ENCODE results near the gene RDX.
A peak's percentile ranks its signal among the peaks of the same experiment; 100 is the strongest.

The RDX gene

GRCh38 chr11:110296226-110297075 is at the start of gene RDX:
Gene RDX (minus strand): TSS chr11:110296614. CDS start chr11:110279692, 16,922 bp downstream.
- peak within 1 kb of the TSS; percentile 89 to 99 (median 96) for H3K27ac ChIP-seq
- peak within 1 kb of the TSS; percentile 76 to 96 (median 82) for H3K4me2 ChIP-seq
- no peak for TF ChIP-seq Cebpa-rat (IDR thresholded peaks at IDR 0.05)
- peaks cover 24 to 46% (median 37%) of the 10 kb centered on the region in 10 experiments for H3K4me1 ChIP-seq
- peaks cover 0 to 9% (median 0%) of the 10 kb centered on the region in 11 experiments; a peak in 4 of 22 replicates for H3K9me3 ChIP-seq (replicated peaks in 1 of 11)
- peaks cover 0 to 8% (median 6%) of the 10 kb centered on the region in 11 experiments; a peak in 8 of 22 replicates for H3K36me3 ChIP-seq
- H4K20me1 ChIP-seq, result peaks cover 15 to 43% (median 36%) of the 10 kb centered on the region in 11 experiments; a peak in 21 of 22 replicates
- H3K4me3 ChIP-seq, result peak within 1 kb of the TSS; percentile 86 to 99 (median 92)
- peak within 1 kb of the TSS; percentile 91 to 99 (median 98) for H3K9ac ChIP-seq
- no peaks in the 10 kb centered on the region for H3K27me3 ChIP-seq

GRCh38 chr11:110345743-110346142 is 49.3 kb upstream of the RDX start:
- Histone ChIP-seq H3K27me3 (no peaks in the 10 kb centered on the region), H3K4me2 (peak overlapping the region; percentile 8 to 68 (median 27); a peak in 18 of 22 replicates), H3K9me3 (replicated peaks in 1 of 11) (peaks cover 0 to 17% (median 4%) of the 10 kb centered on the region in 11 experiments; a peak in 10 of 22 replicates), H4K20me1 (no peaks in the 10 kb centered on the region), H3K27ac (no peak overlapping the region), H3K9ac (no peak overlapping the region), H3K36me3 (no peaks in the 10 kb centered on the region), H3K4me3 (no peak overlapping the region), H3K4me1 (peaks cover 9 to 41% (median 19%) of the 10 kb centered on the region in 10 experiments; a peak in 19 of 20 replicates)
- TF ChIP-seq Cebpa-rat (IDR thresholded peaks at IDR 0.05), result no peak

GRCh38 chr11:110340436-110340835 is 44.0 kb upstream of the RDX start:
- Histone ChIP-seq H4K20me1 (no peaks in the 10 kb centered on the region; a peak in 1 of 22 replicates), H3K9ac (no peak overlapping the region), H3K27me3 (no peaks in the 10 kb centered on the region), H3K36me3 (peaks cover 0 to 22% (median 6%) of the 10 kb centered on the region in 11 experiments; a peak in 8 of 22 replicates), H3K27ac (no peak overlapping the region), H3K4me1 (peaks cover 10 to 29% (median 17%) of the 10 kb centered on the region in 10 experiments; a peak in 19 of 20 replicates), H3K4me3 (no peak overlapping the region), H3K9me3 (replicated peaks in 1 of 11) (peaks cover 0 to 21% (median 5%) of the 10 kb centered on the region in 11 experiments; a peak in 11 of 22 replicates), H3K4me2 (peak overlapping the region in 1 of 11 experiments; percentile 14; a peak in 1 of 22 replicates)
- no peak for TF ChIP-seq Cebpa-rat (IDR thresholded peaks at IDR 0.05)

- TF ChIP-seq Cebpa-rat (IDR thresholded peaks at IDR 0.05), result no peak
- Histone ChIP-seq H3K27ac (no peak overlapping the region; a peak in 1 of 22 replicates), H3K4me1 (peaks cover 7 to 26% (median 15%) of the 10 kb centered on the region in 10 experiments; a peak in 13 of 20 replicates), H3K4me2 (peak overlapping the region in 6 of 11 experiments; percentile 1 to 29 (median 13); a peak in 5 of 22 replicates), H3K9me3 (replicated peaks in 1 of 11) (peaks cover 0 to 25% (median 5%) of the 10 kb centered on the region in 11 experiments; a peak in 11 of 22 replicates), H4K20me1 (no peaks in the 10 kb centered on the region; a peak in 1 of 22 replicates), H3K36me3 (peaks cover 0 to 22% (median 7%) of the 10 kb centered on the region in 11 experiments; a peak in 9 of 22 replicates), H3K9ac (no peak overlapping the region), H3K4me3 (no peak overlapping the region), H3K27me3 (no peaks in the 10 kb centered on the region)
Measured at GRCh38 chr11:110339456-110340250, 43.2 kb upstream of the RDX start.

GRCh38 chr11:110338684-110339083 is 42.3 kb upstream of the RDX start:
- no peak overlapping the region for H3K9ac ChIP-seq
- no peak for TF ChIP-seq Cebpa-rat (IDR thresholded peaks at IDR 0.05)
- no peaks in the 10 kb centered on the region for H3K27me3 ChIP-seq
- H3K36me3 ChIP-seq, result peaks cover 0 to 22% (median 7%) of the 10 kb centered on the region in 11 experiments; a peak in 9 of 22 replicates
- H3K4me1 ChIP-seq, result peaks cover 7 to 26% (median 15%) of the 10 kb centered on the region in 10 experiments; a peak in 13 of 20 replicates
- H3K4me3 ChIP-seq, result no peak overlapping the region
- peaks cover 0 to 17% (median 4%) of the 10 kb centered on the region in 11 experiments; a peak in 10 of 22 replicates for H3K9me3 ChIP-seq (replicated peaks in 1 of 11)
- peak overlapping the region in 4 of 11 experiments; percentile 1 to 29 (median 8); a peak in 5 of 22 replicates for H3K4me2 ChIP-seq
- H3K27ac ChIP-seq, result peak overlapping the region in 1 of 11 experiments; percentile 27; a peak in 1 of 22 replicates
- no peaks in the 10 kb centered on the region; a peak in 1 of 22 replicates for H4K20me1 ChIP-seq

- H4K20me1 ChIP-seq, result no peaks in the 10 kb centered on the region; a peak in 1 of 22 replicates
- H3K4me2 ChIP-seq, result no peak overlapping the region
- no peaks in the 10 kb centered on the region for H3K27me3 ChIP-seq
- no peak overlapping the region for H3K9ac ChIP-seq
- no peak overlapping the region for H3K4me3 ChIP-seq
- TF ChIP-seq Cebpa-rat (IDR thresholded peaks at IDR 0.05), result no peak
- peaks cover 7 to 26% (median 15%) of the 10 kb centered on the region in 10 experiments; a peak in 13 of 20 replicates for H3K4me1 ChIP-seq
- H3K9me3 ChIP-seq (replicated peaks in 1 of 11), result peaks cover 0 to 12% (median 5%) of the 10 kb centered on the region in 11 experiments; a peak in 11 of 22 replicates
- H3K27ac ChIP-seq, result peak overlapping the region in 1 of 11 experiments; percentile 27; a peak in 1 of 22 replicates
- H3K36me3 ChIP-seq, result peaks cover 0 to 26% (median 7%) of the 10 kb centered on the region in 11 experiments; a peak in 10 of 22 replicates
Measured at GRCh38 chr11:110337570-110338193, 41.3 kb upstream of the RDX start.

GRCh38 chr11:110336054-110336453 is 39.6 kb upstream of the RDX start:
- H3K9me3 ChIP-seq (replicated peaks in 1 of 11), result peaks cover 8 to 28% (median 18%) of the 10 kb centered on the region in 11 experiments; a peak in 19 of 22 replicates
- peaks cover 0 to 40% (median 8%) of the 10 kb centered on the region in 11 experiments; a peak in 11 of 22 replicates for H3K36me3 ChIP-seq
- no peak for TF ChIP-seq Cebpa-rat (IDR thresholded peaks at IDR 0.05)
- peaks cover 7 to 26% (median 15%) of the 10 kb centered on the region in 10 experiments; a peak in 13 of 20 replicates for H3K4me1 ChIP-seq
- H3K27ac ChIP-seq, result no peak overlapping the region
- no peak overlapping the region for H3K4me3 ChIP-seq
- H4K20me1 ChIP-seq, result no peaks in the 10 kb centered on the region; a peak in 1 of 22 replicates
- no peak overlapping the region for H3K4me2 ChIP-seq
- H3K9ac ChIP-seq, result no peak overlapping the region
- no peaks in the 10 kb centered on the region for H3K27me3 ChIP-seq

- H4K20me1 ChIP-seq, result no peaks in the 10 kb centered on the region; a peak in 1 of 22 replicates
- H3K27ac ChIP-seq, result no peak overlapping the region
- H3K27me3 ChIP-seq, result no peaks in the 10 kb centered on the region
- TF ChIP-seq Cebpa-rat (IDR thresholded peaks at IDR 0.05), result no peak
- peaks cover 7 to 22% (median 15%) of the 10 kb centered on the region in 10 experiments; a peak in 13 of 20 replicates for H3K4me1 ChIP-seq
- H3K9ac ChIP-seq, result no peak overlapping the region
- no peak overlapping the region for H3K4me3 ChIP-seq
- peaks cover 0 to 47% (median 8%) of the 10 kb centered on the region in 11 experiments; a peak in 11 of 22 replicates for H3K36me3 ChIP-seq
- peaks cover 12 to 35% (median 25%) of the 10 kb centered on the region in 11 experiments; a peak in 19 of 22 replicates for H3K9me3 ChIP-seq (replicated peaks in 1 of 11)
- H3K4me2 ChIP-seq, result no peak overlapping the region
Measured at GRCh38 chr11:110335358-110335757, 38.9 kb upstream of the RDX start.
